Rectal smooth muscle tissue (tissue), 1 donor: ENCODE data around the gene INTS3.

Source experiments
- H3K27ac ChIP-seq: one replicate; pipeline ENCODE4 v1.7.0; 2013; ENCODE audit warnings: low read depth, low read length, inconsistent platforms
- H3K27me3 ChIP-seq: one replicate; pipeline ENCODE4 v1.7.0; 2013; ENCODE audit warnings: low read length; ENCODE audit not compliant: control insufficient read depth, insufficient read depth
- H3K36me3 ChIP-seq: one replicate; pipeline ENCODE4 v1.7.0; 2013; ENCODE audit warnings: low read length; ENCODE audit not compliant: control insufficient read depth, insufficient read depth
- H3K4me1 ChIP-seq: one replicate; pipeline ENCODE4 v1.7.0; 2013; ENCODE audit warnings: low read length; ENCODE audit not compliant: control insufficient read depth, insufficient read depth
- H3K4me3 ChIP-seq: one replicate; pipeline ENCODE4 v1.7.0; 2013; ENCODE audit warnings: low read length
- H3K9ac ChIP-seq: one replicate; pipeline ENCODE4 v1.7.0; 2013; ENCODE audit warnings: low read length

Gene INTS3

GRCh38 chr1:153792631-153793041 is 64.8 kb downstream of the INTS3 start:
- no peak overlapping the region for H3K9ac ChIP-seq
- H3K27ac ChIP-seq, result no peak overlapping the region
- H3K27me3 ChIP-seq, result no peaks in the 10 kb centered on the region
- no peak overlapping the region for H3K4me3 ChIP-seq
- H3K36me3 ChIP-seq, result no peaks in the 10 kb centered on the region
- peaks cover 20% of the 10 kb centered on the region for H3K4me1 ChIP-seq

- H3K27me3 ChIP-seq, result no peaks in the 10 kb centered on the region
- no peaks in the 10 kb centered on the region for H3K36me3 ChIP-seq
- no peak overlapping the region for H3K27ac ChIP-seq
- H3K4me1 ChIP-seq, result peaks cover 20% of the 10 kb centered on the region
- H3K4me3 ChIP-seq, result no peak overlapping the region
- no peak overlapping the region for H3K9ac ChIP-seq
Observed at GRCh38 chr1:153793261-153793972, 65.6 kb downstream of the INTS3 start.

- H3K36me3 ChIP-seq, result no peaks in the 10 kb centered on the region
- H3K9ac ChIP-seq, result no peak overlapping the region
- no peaks in the 10 kb centered on the region for H3K27me3 ChIP-seq
- H3K4me3 ChIP-seq, result no peak overlapping the region
- no peak overlapping the region for H3K27ac ChIP-seq
- peaks cover 19% of the 10 kb centered on the region for H3K4me1 ChIP-seq
Observed at GRCh38 chr1:153793973-153794615, 66.2 kb downstream of the INTS3 start.

- no peak overlapping the region for H3K27ac ChIP-seq
- H3K9ac ChIP-seq, result no peak overlapping the region
- H3K4me3 ChIP-seq, result no peak overlapping the region
- no peaks in the 10 kb centered on the region for H3K27me3 ChIP-seq
- peaks cover 12% of the 10 kb centered on the region for H3K4me1 ChIP-seq
- H3K36me3 ChIP-seq, result no peaks in the 10 kb centered on the region
Observed at GRCh38 chr1:153794624-153795329, 66.9 kb downstream of the INTS3 start.

- H3K9ac ChIP-seq, result no peak overlapping the region
- no peak overlapping the region for H3K4me3 ChIP-seq
- no peaks in the 10 kb centered on the region for H3K36me3 ChIP-seq
- no peaks in the 10 kb centered on the region for H3K27me3 ChIP-seq
- no peak overlapping the region for H3K27ac ChIP-seq
- peaks cover 8% of the 10 kb centered on the region for H3K4me1 ChIP-seq
Observed at GRCh38 chr1:153795330-153795837, 67.5 kb downstream of the INTS3 start.

- Histone ChIP-seq H3K4me3 (no peak overlapping the region), H3K36me3 (no peaks in the 10 kb centered on the region), H3K27me3 (no peaks in the 10 kb centered on the region), H3K27ac (no peak overlapping the region), H3K9ac (no peak overlapping the region), H3K4me1 (peaks cover 3% of the 10 kb centered on the region)
Observed at GRCh38 chr1:153795934-153796785, 68.3 kb downstream of the INTS3 start.

- no peak overlapping the region for H3K4me3 ChIP-seq
- no peaks in the 10 kb centered on the region for H3K36me3 ChIP-seq
- H3K4me1 ChIP-seq, result no peaks in the 10 kb centered on the region
- no peaks in the 10 kb centered on the region for H3K27me3 ChIP-seq
- no peak overlapping the region for H3K9ac ChIP-seq
- H3K27ac ChIP-seq, result no peak overlapping the region
Observed at GRCh38 chr1:153796786-153797659, 69.2 kb downstream of the INTS3 start.

- no peak overlapping the region for H3K4me3 ChIP-seq
- no peaks in the 10 kb centered on the region for H3K27me3 ChIP-seq
- no peaks in the 10 kb centered on the region for H3K4me1 ChIP-seq
- H3K27ac ChIP-seq, result no peak overlapping the region
- H3K36me3 ChIP-seq, result no peaks in the 10 kb centered on the region
- H3K9ac ChIP-seq, result no peak overlapping the region
Observed at GRCh38 chr1:153798468-153798780, 70.6 kb downstream of the INTS3 start.

- H3K27me3 ChIP-seq, result no peaks in the 10 kb centered on the region
- H3K4me1 ChIP-seq, result no peaks in the 10 kb centered on the region
- H3K27ac ChIP-seq, result no peak overlapping the region
- no peaks in the 10 kb centered on the region for H3K36me3 ChIP-seq
- no peak overlapping the region for H3K4me3 ChIP-seq
- no peak overlapping the region for H3K9ac ChIP-seq
Observed at GRCh38 chr1:153799016-153799415, 71.2 kb downstream of the INTS3 start.

GRCh38 chr1:153799566-153800465 is 72.0 kb downstream of the INTS3 start:
- H3K4me3 ChIP-seq, result no peak overlapping the region
- H3K9ac ChIP-seq, result no peak overlapping the region
- no peaks in the 10 kb centered on the region for H3K27me3 ChIP-seq
- H3K4me1 ChIP-seq, result no peaks in the 10 kb centered on the region
- no peak overlapping the region for H3K27ac ChIP-seq
- no peaks in the 10 kb centered on the region for H3K36me3 ChIP-seq

GRCh38 chr1:153800516-153800915 is 72.7 kb downstream of the INTS3 start:
- H3K9ac ChIP-seq, result no peak overlapping the region
- H3K36me3 ChIP-seq, result no peaks in the 10 kb centered on the region
- H3K4me3 ChIP-seq, result no peak overlapping the region
- no peaks in the 10 kb centered on the region for H3K27me3 ChIP-seq
- no peaks in the 10 kb centered on the region for H3K4me1 ChIP-seq
- H3K27ac ChIP-seq, result no peak overlapping the region
